Keratinocyte (primary cell): ENCODE results near the gene PDE6D.

Experiments
- EZH2 ChIP-seq: IDR thresholded peaks from one replicate; pipeline ENCODE4 v1.6.1; 2012; ENCODE audit warnings: inconsistent platforms, mild to moderate bottlenecking, low read length, moderate library complexity
- TF ChIP-seq, protein P1 (sequence below), 3 experiments: IDR thresholded peaks in 1 of 3; conservative IDR thresholded peaks in 1 of 3; optimal IDR thresholded peaks in 1 of 3; 2 replicates in 2 of 3; 3 replicates in 1 of 3; pipeline versions ENCODE3 to v1.5.1; 2011; ENCODE audit warnings: low read length in 3 of 3, mild to moderate bottlenecking in 3 of 3, moderate library complexity in 2 of 3, control low read depth in 1 of 3, inconsistent platforms in 1 of 3; ENCODE audit not compliant: insufficient read depth in 2 of 3; ENCODE audit errors: extremely low read depth in 1 of 3

DNA sequence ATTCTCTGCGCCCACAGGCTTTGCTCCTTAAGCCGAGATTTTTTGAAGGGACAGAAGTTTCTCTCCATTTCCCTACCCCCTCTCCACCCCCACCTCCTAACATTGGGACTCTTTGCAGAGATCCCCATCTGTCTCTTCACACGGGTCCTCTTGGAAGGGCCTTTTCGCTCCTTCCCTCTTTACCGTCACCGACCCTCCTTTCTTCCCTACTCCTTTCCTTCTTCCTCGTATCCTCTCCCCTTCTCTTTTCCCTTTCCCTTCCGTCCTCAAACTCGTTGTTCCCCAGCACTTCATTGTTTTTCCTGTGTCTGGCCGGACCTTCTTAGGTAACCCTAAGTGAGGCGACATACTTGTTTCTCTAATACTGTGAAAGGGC, 5.8 kb upstream of the PDE6D start:
- TF ChIP-seq, protein P1, sequence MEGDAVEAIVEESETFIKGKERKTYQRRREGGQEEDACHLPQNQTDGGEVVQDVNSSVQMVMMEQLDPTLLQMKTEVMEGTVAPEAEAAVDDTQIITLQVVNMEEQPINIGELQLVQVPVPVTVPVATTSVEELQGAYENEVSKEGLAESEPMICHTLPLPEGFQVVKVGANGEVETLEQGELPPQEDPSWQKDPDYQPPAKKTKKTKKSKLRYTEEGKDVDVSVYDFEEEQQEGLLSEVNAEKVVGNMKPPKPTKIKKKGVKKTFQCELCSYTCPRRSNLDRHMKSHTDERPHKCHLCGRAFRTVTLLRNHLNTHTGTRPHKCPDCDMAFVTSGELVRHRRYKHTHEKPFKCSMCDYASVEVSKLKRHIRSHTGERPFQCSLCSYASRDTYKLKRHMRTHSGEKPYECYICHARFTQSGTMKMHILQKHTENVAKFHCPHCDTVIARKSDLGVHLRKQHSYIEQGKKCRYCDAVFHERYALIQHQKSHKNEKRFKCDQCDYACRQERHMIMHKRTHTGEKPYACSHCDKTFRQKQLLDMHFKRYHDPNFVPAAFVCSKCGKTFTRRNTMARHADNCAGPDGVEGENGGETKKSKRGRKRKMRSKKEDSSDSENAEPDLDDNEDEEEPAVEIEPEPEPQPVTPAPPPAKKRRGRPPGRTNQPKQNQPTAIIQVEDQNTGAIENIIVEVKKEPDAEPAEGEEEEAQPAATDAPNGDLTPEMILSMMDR (optimal IDR thresholded peaks at IDR 0.05 in 1 of 3, IDR thresholded peaks at IDR 0.05 in 1 of 3, conservative IDR thresholded peaks at IDR 0.05 in 1 of 3; ENCODE audit: extremely low read depth in 1 of 3, insufficient read depth in 2 of 3, low read length in 3 of 3): no peak
- no peak for TF ChIP-seq EZH2
